GM12864 (cell line): ENCODE measurements around the gene TTC21A.

Experiments
- DNase-seq: peaks from one replicate; pipeline ENCODE4 v3.0.0-alpha.2; 2011; ENCODE audit warnings: low read depth
- H3K4me3 ChIP-seq: 2 replicates; pipeline ENCODE4 v1.5.1; 2011; ENCODE audit warnings: mild to moderate bottlenecking, low read depth, low read length, control low read depth
- TF ChIP-seq, protein P1 (sequence below): IDR thresholded peaks from 2 replicates; pipeline ENCODE4 v1.5.1; 2011; ENCODE audit warnings: low read depth, mild to moderate bottlenecking, moderate library complexity, low read length, control low read depth, inconsistent platforms; ENCODE audit errors: missing control alignments

The TTC21A gene

DNA sequence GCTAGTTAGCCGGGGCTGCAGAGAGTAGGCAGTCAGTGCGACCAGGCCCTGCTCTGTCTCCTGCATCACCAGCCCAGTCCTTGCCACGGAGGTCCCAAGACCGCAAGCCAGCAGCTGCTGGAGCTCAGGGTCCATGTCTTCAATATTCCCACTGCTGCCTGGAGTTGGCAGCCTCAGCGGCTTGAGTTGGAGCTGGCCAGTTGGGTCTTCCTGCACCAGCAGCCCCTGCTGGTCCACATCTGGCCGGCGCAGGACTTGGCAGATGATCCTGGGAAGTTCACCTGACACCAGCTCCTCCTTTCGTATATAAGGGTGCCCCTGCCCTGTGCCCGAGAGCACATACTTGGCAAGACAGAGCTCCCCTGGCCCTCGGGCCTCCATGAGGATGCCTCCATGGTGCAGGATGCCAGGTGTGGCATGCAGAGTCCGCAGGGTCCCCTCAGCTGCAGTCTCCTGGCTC lies 79.2 kb downstream of the TTC21A start:
- no peak overlapping the region for H3K4me3 ChIP-seq
- TF ChIP-seq, protein P1, sequence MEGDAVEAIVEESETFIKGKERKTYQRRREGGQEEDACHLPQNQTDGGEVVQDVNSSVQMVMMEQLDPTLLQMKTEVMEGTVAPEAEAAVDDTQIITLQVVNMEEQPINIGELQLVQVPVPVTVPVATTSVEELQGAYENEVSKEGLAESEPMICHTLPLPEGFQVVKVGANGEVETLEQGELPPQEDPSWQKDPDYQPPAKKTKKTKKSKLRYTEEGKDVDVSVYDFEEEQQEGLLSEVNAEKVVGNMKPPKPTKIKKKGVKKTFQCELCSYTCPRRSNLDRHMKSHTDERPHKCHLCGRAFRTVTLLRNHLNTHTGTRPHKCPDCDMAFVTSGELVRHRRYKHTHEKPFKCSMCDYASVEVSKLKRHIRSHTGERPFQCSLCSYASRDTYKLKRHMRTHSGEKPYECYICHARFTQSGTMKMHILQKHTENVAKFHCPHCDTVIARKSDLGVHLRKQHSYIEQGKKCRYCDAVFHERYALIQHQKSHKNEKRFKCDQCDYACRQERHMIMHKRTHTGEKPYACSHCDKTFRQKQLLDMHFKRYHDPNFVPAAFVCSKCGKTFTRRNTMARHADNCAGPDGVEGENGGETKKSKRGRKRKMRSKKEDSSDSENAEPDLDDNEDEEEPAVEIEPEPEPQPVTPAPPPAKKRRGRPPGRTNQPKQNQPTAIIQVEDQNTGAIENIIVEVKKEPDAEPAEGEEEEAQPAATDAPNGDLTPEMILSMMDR = no peak
- no peak for DNase-seq

DNA sequence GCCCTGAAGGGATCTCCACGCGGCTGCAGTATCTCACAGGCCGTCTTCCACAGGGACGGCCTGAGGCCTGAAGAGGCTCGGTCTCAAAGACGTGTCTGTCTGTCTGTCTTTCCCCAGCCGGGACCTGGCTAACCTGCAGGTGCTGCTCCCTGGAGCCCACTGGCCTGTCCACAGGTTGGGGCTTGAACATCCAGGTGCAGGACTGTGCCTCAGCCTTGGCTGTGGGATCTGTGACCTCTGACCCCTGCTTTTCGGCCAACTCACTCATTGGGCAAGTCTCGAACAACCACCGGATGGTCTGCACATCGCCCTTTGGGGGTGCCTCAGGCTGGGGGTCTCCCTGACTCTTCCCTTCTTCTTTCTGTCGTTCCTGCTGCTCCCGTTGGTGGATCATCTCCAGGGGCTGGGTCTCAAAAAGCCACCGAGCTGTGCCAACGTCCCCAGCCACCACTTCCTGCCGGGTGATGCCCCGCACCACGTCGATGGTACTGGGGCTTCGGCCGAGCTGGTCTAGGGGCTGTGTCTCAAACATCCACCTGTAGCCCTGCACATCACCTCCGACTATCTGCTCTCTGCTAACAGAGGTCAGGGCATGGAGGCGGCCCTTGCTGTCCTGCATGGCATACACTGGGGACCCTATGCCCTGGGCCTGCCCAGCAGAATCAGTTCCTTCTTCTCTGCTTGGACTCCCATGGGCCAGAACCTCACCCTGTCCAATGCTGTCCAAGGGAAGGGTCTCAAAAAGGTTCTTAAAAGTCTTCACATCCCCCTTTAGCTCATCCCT lies 80.1 kb downstream of the TTC21A start:
- H3K4me3 ChIP-seq = no peak overlapping the region
- TF ChIP-seq, protein P1 = no peak
- no peak for DNase-seq
